ENCODE measurements around the gene HPSE2.

DNA sequence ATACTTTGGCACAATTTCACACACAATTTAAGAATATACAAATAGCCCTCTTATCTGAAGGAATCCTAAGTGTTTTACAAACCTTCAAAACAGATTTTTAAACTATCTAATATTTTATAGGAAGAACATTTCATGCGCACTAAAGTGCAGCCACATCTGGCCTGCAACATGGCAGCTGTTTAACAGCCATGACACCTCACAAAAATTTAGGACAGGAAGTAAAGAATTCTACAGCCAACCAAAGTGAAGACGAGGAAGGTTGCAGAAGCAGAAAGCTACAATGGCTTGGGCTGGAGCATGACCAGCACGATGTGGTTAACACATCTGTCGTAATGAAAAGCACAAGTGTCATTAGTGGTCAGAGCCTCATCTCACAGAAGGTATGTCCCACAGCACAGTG is 238.1 kb downstream of the HPSE2 start:
- no peak for TF ChIP-seq SUZ12 (IDR thresholded peaks at IDR 0.05; ENCODE audit: extremely low read depth, insufficient read depth, insufficient read length)
- no peak for TF ChIP-seq YY1 (IDR thresholded peaks at IDR 0.05; ENCODE audit: insufficient read depth, insufficient read length)

Data from NT2/D1 (cell line).